IMR-90 (cell line): ENCODE results near the gene TMEM179. TPM values are rescaled to one million over a fixed set of nuclear protein-coding genes. Genes with fewer than 3 reads are reported as not detected.
"Not testable (repeated sequence)": the region's sequence is repeated elsewhere in the genome, so short reads cannot be mapped to it uniquely, and the experiment has no call there.

Source experiments
- ATAC-seq: fragments of 200-7000 bp; cut with Tn5 transposase; 2 replicates; pipeline ENCODE4 v1.9.1; 2020; ENCODE audit warnings: low read depth, mild to moderate bottlenecking, moderate library complexity
- BruUV-seq: library from RNA; stranded (reverse); fragments of 400-500 nt; replicated peaks from 2 replicates; lab custom pipeline; 2021; lab: Mats Ljungman, UMichigan
- CTCF ChIA-PET: fragments of 300-600 bp; formaldehyde crosslinking; extraction: SDS; loops from one replicate; lab custom pipeline; 2021; ENCODE audit warnings: antibody characterized with exemption; lab: Yijun Ruan, JAX
- POLR2A ChIA-PET: fragments of 300-600 bp; sonication (Branson Sonifier 250); formaldehyde crosslinking; loops from one replicate; lab custom pipeline; 2022; ENCODE audit warnings: antibody characterized with exemption; ENCODE audit not compliant: unreplicated experiment; lab: Charles Lee
- DNase-seq: peaks from one replicate; pipeline ENCODE4 v3.0.0; 2013
- H2AFZ ChIP-seq: replicated peaks from 2 replicates; pipeline ENCODE3; 2013; ENCODE audit warnings: low read length, mild to moderate bottlenecking; ENCODE audit not compliant: poor library complexity
- H2AK5ac ChIP-seq: 2 replicates; pipeline ENCODE4 v1.6.1; 2013; ENCODE audit warnings: low read depth, low read length, inconsistent platforms
- H2AK9ac ChIP-seq: replicated peaks from 2 replicates; pipeline ENCODE3; 2013; ENCODE audit warnings: mild to moderate bottlenecking, low read depth, low read length, moderate library complexity; ENCODE audit not compliant: poor library complexity
- H2BK120ac ChIP-seq: 2 replicates; pipeline ENCODE4 v1.6.1; 2013; ENCODE audit warnings: low read depth, low read length, inconsistent platforms
- H2BK15ac ChIP-seq: 3 replicates; pipeline ENCODE4 v1.6.1; 2013; ENCODE audit warnings: low read depth, low read length, inconsistent platforms
- H2BK20ac ChIP-seq: 2 replicates; pipeline ENCODE4 v1.6.1; 2013; ENCODE audit warnings: low read depth, mild to moderate bottlenecking, inconsistent platforms, low read length, moderate library complexity
- H2BK5ac ChIP-seq: 2 replicates; pipeline ENCODE4 v1.6.1; 2013; ENCODE audit warnings: mild to moderate bottlenecking, low read depth, low read length, inconsistent platforms; ENCODE audit not compliant: poor library complexity, severe bottlenecking
- H3K14ac ChIP-seq: replicated peaks from 2 replicates; pipeline ENCODE4 v1.6.1; 2013; ENCODE audit warnings: low read depth, low read length, inconsistent platforms
- H3K18ac ChIP-seq: 2 replicates; pipeline ENCODE4 v1.6.1; 2013; ENCODE audit warnings: low read depth, low read length, control low read depth
- H3K23ac ChIP-seq: 2 replicates; pipeline ENCODE4 v1.6.1; 2013; ENCODE audit warnings: low read depth, low read length, inconsistent platforms
- H3K27ac ChIP-seq: 2 replicates; pipeline ENCODE4 v1.5.1; 2013; ENCODE audit warnings: mild to moderate bottlenecking, control low read depth, low read length; ENCODE audit not compliant: insufficient read depth
- H3K27me3 ChIP-seq: 2 replicates; pipeline ENCODE4 v1.6.1; 2013; ENCODE audit warnings: low read length; ENCODE audit not compliant: control insufficient read depth, insufficient read depth
- H3K36me3 ChIP-seq: 2 replicates; pipeline ENCODE4 v1.6.1; 2013; ENCODE audit warnings: low read length, mixed read lengths; ENCODE audit not compliant: control insufficient read depth, insufficient read depth
- H3K4ac ChIP-seq: 2 replicates; pipeline ENCODE4 v1.6.1; 2013; ENCODE audit warnings: low read depth, low read length, inconsistent platforms
- H3K4me1 ChIP-seq: 2 replicates; pipeline ENCODE4 v1.6.1; 2013; ENCODE audit warnings: low read length, mixed read lengths; ENCODE audit not compliant: control insufficient read depth, insufficient read depth
- H3K4me2 ChIP-seq: 2 replicates; pipeline ENCODE4 v1.6.1; 2013; ENCODE audit warnings: low read depth, mild to moderate bottlenecking, control low read depth, low read length, moderate library complexity
- H3K4me3 ChIP-seq: 2 replicates; pipeline ENCODE4 v1.5.1; 2013; ENCODE audit warnings: low read depth, mild to moderate bottlenecking, control low read depth, low read length, moderate library complexity; ENCODE audit not compliant: insufficient read depth
- H3K56ac ChIP-seq: 2 replicates; pipeline ENCODE4 v1.6.1; 2013; ENCODE audit warnings: low read length, inconsistent platforms; ENCODE audit not compliant: insufficient read depth; ENCODE audit errors: extremely low read depth
- H3K79me1 ChIP-seq, 2 experiments: 2 replicates each; pipeline ENCODE4 v1.6.1; 2013; ENCODE audit warnings: low read length in 2 of 2, inconsistent platforms in 1 of 2, low read depth in 1 of 2
- H3K9ac ChIP-seq: 2 replicates; pipeline ENCODE4 v1.6.1; 2013; ENCODE audit warnings: low read depth, low read length, control low read depth
- H3K9me1 ChIP-seq: 2 replicates; pipeline ENCODE4 v1.6.1; 2013; ENCODE audit warnings: low read length, inconsistent platforms; ENCODE audit not compliant: insufficient read depth
- H3K9me3 ChIP-seq: 2 replicates; pipeline ENCODE4 v1.6.1; 2013; ENCODE audit warnings: low read length; ENCODE audit not compliant: control insufficient read depth, insufficient read depth
- H4K20me1 ChIP-seq: 2 replicates; pipeline ENCODE4 v1.6.1; 2013; ENCODE audit warnings: low read length, inconsistent platforms; ENCODE audit not compliant: insufficient read depth
- H4K5ac ChIP-seq: 2 replicates; pipeline ENCODE4 v1.6.1; 2013; ENCODE audit warnings: mild to moderate bottlenecking, low read depth, low read length, control low read depth
- H4K8ac ChIP-seq, 2 experiments: 2 replicates each; pipeline ENCODE4 v1.6.1; 2013; ENCODE audit warnings: low read depth in 2 of 2, low read length in 2 of 2, control low read depth in 1 of 2, inconsistent platforms in 1 of 2
- H4K91ac ChIP-seq: 2 replicates; pipeline ENCODE4 v1.6.1; 2013; ENCODE audit warnings: low read depth, low read length, inconsistent platforms; ENCODE audit not compliant: insufficient read depth
- CEBPB ChIP-seq: IDR thresholded peaks from 2 replicates; pipeline ENCODE4 v1.6.1; 2012; ENCODE audit warnings: low read depth, low read length, improper control_type of control experiment
- FOS ChIP-seq: fragments of 150-350 bp; IDR thresholded peaks from 2 replicates; pipeline ENCODE4 v1.6.1; 2016; ENCODE audit warnings: low read depth, low read length
- MAFK ChIP-seq: IDR thresholded peaks from 2 replicates; pipeline ENCODE4 v1.6.1; 2012; ENCODE audit warnings: low read depth, low read length, improper control_type of control experiment
- MAZ ChIP-seq: IDR thresholded peaks from 2 replicates; pipeline ENCODE4 v1.6.1; 2012; ENCODE audit warnings: low read depth, mild to moderate bottlenecking, low read length, improper control_type of control experiment, moderate library complexity, borderline replicate concordance
- MXI1 ChIP-seq: IDR thresholded peaks from 2 replicates; pipeline ENCODE4 v1.6.1; 2012; ENCODE audit warnings: low read depth, mild to moderate bottlenecking, low read length, moderate library complexity, borderline replicate concordance
- POLR2A ChIP-seq: IDR thresholded peaks from 2 replicates; pipeline ENCODE4 v1.6.1; 2012; ENCODE audit warnings: mild to moderate bottlenecking, low read depth, low read length
- WGBS, 2 experiments: methylation state at CpG; one replicate each; pipeline versions ENCODE4 v1.1.5 to v1.1.7; 2013; ENCODE audit warnings: missing lambda C conversion rate in 2 of 2; ENCODE audit not compliant: insufficient read length in 1 of 2; ENCODE audit errors: extremely low coverage in 2 of 2; 5-methylcytosine and 5-hydroxymethylcytosine counted together
- dilution Hi-C: fragments of 300-500 bp; cut with HindIII; formaldehyde crosslinking; loops from one replicate; pipeline ENCODE4 v1.14.3; 2018; ENCODE audit warnings: low sequenced_read_pairs; ENCODE audit not compliant: unreplicated experiment
- in situ Hi-C: fragments of 300-500 bp; cut with MboI; formaldehyde crosslinking; loops from 3 replicates; pipeline ENCODE4 v1.14.3; 2019; ENCODE audit warnings: low sequenced_read_pairs, inconsistent platforms, mixed read lengths
- intact Hi-C: fragments of 100-400 bp; cut with micrococcal nuclease; formaldehyde crosslinking; loops from 2 replicates; pipeline ENCODE4 v1.10.0; 2022
- polyA plus RNA-seq, 3 experiments: library from polyadenylated mRNA; depleted of rRNA; stranded (reverse); fragments of >200 nt; gene quantifications; 2 replicates each; pipeline ENCODE4 v1.2.3, GENCODE V29; 2012; ENCODE audit warnings: low replicate concordance in 1 of 3
- total RNA-seq: library from RNA; depleted of rRNA; stranded (reverse); fragments of >200 nt; gene quantifications from 2 replicates; pipeline ENCODE4 v1.2.3, GENCODE V29; 2012

TMEM179 gene
- total and polyA plus RNA-seq, 2 of the 4 experiments (the other 2 are of a cell fraction), result not detected

- no peak overlapping the region for H2AK9ac ChIP-seq
- H3K4me2 ChIP-seq, result no peak overlapping the region
- H3K9me3 ChIP-seq, result no peaks in the 10 kb centered on the region
- H3K9me1 ChIP-seq, result no peaks in the 10 kb centered on the region
- DNase-seq (no peak), ATAC-seq (no peak)
- WGBS, 2 experiments, result no CpG with 5 or more reads among the region's 5 CpGs
- no peak overlapping the region for H2AK5ac ChIP-seq
- no peak overlapping the region for H3K27ac ChIP-seq
- H3K4ac ChIP-seq, result no peak overlapping the region
- no peaks in the 10 kb centered on the region for H3K79me1 ChIP-seq
- H4K20me1 ChIP-seq, result no peaks in the 10 kb centered on the region
- no peak overlapping the region for H2BK5ac ChIP-seq
- ChIA-PET CTCF (no interaction called here), POLR2A (no interaction called here)
- no peak overlapping the region for H2BK20ac ChIP-seq
- no TSS peak for BruUV-seq
- dilution Hi-C loops (no loop called here), intact Hi-C loops (no loop called here), in situ Hi-C loops (loop anchor here (25.0 kb wide), 1 partner anchor 550 kb away; the partner anchor contains the start of gene ASPG)
- H4K91ac ChIP-seq, result no peak overlapping the region
- TF ChIP-seq MXI1 (no peak), FOS (no peak), CEBPB (no peak), MAFK (no peak), POLR2A (no peak), MAZ (no peak)
- no peak overlapping the region for H3K56ac ChIP-seq
- H2AFZ ChIP-seq, result no peak overlapping the region
- no peak overlapping the region for H3K14ac ChIP-seq
- no peak overlapping the region for H2BK15ac ChIP-seq
- no peaks in the 10 kb centered on the region for H3K4me1 ChIP-seq
- no peaks in the 10 kb centered on the region for H3K36me3 ChIP-seq
- H4K8ac ChIP-seq, result no peak overlapping the region
- peaks cover 23% of the 10 kb centered on the region for H3K27me3 ChIP-seq
- no peak overlapping the region for H3K18ac ChIP-seq
- no peak overlapping the region for H2BK120ac ChIP-seq
- no peak overlapping the region for H4K5ac ChIP-seq
- H3K23ac ChIP-seq, result no peak overlapping the region
- no peak overlapping the region for H3K4me3 ChIP-seq
- H3K9ac ChIP-seq, result no peak overlapping the region
These were observed 33.0 kb upstream of the TMEM179 start for GRCh38 chr14:104637546-104638003.

GRCh38 chr14:104636846-104637545 is 32.4 kb upstream of the TMEM179 start:
- H2AFZ ChIP-seq, H2AK9ac ChIP-seq, H3K18ac ChIP-seq, dilution Hi-C loops, H2BK5ac ChIP-seq, H3K4ac ChIP-seq, H3K9me1 ChIP-seq, H3K9ac ChIP-seq, H3K56ac ChIP-seq, H3K9me3 ChIP-seq, H3K36me3 ChIP-seq, BruUV-seq, H3K4me1 ChIP-seq, H2BK15ac ChIP-seq, H3K23ac ChIP-seq, H4K5ac ChIP-seq, H4K91ac ChIP-seq, ATAC-seq, DNase-seq, POLR2A ChIA-PET, H3K14ac ChIP-seq, H4K8ac ChIP-seq, H2BK120ac ChIP-seq, H3K4me3 ChIP-seq, H3K27ac ChIP-seq, intact Hi-C loops, CTCF ChIA-PET, H3K4me2 ChIP-seq, H2BK20ac ChIP-seq, H4K20me1 ChIP-seq, H2AK5ac ChIP-seq, H3K79me1 ChIP-seq: not testable (repeated sequence)
- in situ Hi-C loops, result loop anchor here (25.0 kb wide), 1 partner anchor 550 kb away; the partner anchor contains the start of gene ASPG
- H3K27me3 ChIP-seq, result peaks cover 18% of the 10 kb centered on the region
- WGBS, 2 experiments, result 86% methylated on average over 10 of the region's 39 CpGs; no CpG with 5 or more reads in 1 of the 2 experiments
